HG03571 (cell line): ENCODE data around the gene IRF7.
"Not testable (repeated sequence)": the region's sequence is repeated elsewhere in the genome, so short reads cannot be mapped to it uniquely, and the experiment has no call there.

Experiments
- ATAC-seq: cut with Tn5 transposase; IDR thresholded peaks from one replicate; pipeline ENCODE4 v1.9.1; 2021; ENCODE audit not compliant: unreplicated experiment

The IRF7 gene

DNA sequence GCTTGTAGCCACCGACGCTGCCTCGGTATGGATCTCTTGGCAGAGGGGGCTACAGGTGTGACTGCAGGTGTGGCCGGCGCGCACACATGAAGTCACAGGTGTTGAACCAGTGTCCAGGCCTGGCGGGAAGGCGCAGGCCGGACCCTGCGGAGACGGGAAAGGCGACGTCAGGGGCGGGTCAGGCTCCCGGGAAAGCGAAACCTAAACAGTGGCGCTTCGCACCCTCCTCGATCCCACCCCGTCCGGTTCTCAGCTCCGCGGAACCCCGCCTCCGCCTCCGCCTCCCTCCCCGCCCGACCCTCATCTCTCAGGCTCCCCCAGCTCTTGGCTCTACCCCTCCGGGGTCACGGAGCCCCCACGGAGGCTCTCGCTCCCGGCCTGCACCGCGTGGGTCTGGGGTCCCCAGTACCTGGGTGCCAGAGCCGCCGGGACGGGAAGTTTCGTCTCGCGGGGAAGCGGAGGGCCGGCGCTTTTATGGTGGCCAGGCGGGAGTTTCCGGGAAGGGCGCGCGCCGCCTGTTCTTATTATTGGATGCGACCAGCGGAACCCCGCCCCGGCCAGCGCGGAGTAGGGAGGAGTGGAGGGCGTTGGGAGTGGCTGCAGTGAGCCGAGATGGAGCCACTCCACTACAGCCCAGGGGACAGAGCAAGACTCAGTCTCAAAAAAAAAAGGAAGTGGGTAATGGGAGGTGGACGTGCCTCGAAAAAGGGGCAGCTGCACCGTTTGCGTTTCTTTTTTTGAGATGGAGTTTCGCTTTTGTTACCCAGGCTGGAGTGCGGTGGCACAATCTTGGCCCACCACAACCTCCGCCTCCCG is at the start of gene IRF7:
IRF7 (minus strand) TSS at position 447 of the 816 bp plus-strand sequence. CDS start 586 bp downstream, outside the sequence.
- ATAC-seq = peak; percentile 77

DNA sequence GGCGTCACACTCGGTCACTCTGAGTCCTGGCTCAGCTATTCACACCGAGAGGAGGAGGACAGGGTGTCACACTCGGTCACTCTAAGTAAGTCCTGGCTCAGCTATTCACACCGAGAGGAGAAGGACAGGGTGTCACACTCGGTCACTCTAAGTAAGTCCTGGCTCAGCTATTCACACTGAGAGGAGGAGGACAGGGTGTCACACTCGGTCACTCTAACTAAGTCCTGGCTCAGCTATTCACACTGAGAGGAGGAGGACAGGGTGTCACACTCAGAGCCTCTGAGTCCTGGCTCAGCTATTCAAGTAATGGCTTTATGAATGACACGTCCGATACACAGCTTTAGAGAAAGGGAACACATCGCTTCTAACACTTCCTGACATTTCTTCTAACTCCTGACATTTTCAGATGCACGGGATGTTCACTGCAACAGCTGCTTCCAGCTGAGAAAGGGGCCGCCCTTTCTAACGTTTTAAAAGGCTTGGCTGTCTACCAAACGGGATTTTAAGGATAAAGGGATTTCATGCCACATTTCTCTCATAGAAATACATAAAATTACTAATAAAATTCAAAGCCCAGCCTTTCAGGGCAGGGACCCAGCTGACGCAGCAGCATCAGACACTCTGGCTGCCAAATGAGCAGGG is 49.4 kb upstream of the IRF7 start:
- no peak for ATAC-seq

DNA sequence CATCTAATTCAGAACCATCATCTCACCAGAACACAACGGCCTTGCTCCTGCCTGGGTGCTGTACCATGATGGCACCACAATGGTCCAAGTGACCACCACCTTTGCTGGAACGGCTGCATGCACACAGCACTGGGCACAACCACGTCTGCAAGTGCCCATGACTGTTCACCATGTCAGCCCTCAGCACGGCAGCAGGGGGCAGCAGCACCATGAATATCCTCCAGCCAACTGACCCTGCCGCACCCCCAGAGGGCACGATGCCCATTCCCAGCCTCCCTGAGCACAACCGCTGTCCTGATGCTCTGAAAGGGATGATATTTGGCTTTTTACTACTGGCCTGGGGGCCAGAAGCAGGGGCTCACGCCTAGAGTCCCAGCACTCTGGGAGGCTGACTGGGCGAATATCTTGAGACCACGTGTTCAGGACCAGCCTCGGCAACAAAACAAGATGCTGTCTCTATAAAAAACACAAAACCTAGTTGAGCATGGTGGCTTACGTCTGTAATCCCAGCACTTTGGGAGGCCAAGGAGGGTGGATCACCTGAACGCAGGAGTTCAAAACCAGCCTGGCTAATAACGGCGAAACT is 47.0 kb upstream of the IRF7 start:
- no peak for ATAC-seq

DNA sequence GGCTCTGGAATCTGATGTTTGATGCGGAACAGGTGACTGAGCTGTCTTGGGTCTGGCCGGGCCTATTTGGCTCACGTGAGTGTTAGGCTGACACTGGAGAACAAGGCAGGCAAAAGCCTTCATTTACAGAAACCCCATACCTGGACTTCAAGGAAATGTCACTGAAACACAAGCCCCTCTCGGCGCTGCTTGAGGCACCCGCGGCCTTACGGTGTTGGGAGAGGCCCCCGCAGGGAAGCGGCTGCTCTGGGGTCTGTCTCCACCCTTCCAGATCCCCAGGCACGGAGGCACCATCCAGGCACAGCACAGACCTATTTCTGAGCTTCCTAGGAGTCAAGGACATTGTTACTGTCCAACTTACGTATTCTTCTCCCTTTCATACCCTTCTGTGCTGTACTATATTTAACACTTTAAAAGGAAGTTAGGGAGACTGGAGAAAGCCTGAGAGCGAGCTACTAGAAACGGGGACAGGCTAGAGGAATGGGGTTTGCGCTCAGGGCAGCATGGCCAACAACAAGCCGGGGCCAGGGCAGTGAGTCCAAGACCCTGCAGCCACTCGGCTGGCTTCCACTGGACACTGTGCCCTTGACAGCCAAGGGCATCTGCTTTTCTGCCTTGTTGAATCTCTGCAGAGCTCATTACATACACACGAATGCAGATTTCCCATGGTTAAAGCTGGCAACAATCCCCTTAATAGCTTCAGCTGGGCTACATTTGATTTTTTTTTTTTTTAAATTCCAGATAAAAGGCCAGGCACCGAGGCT is 45.1 kb upstream of the IRF7 start:
- ATAC-seq = no peak

DNA sequence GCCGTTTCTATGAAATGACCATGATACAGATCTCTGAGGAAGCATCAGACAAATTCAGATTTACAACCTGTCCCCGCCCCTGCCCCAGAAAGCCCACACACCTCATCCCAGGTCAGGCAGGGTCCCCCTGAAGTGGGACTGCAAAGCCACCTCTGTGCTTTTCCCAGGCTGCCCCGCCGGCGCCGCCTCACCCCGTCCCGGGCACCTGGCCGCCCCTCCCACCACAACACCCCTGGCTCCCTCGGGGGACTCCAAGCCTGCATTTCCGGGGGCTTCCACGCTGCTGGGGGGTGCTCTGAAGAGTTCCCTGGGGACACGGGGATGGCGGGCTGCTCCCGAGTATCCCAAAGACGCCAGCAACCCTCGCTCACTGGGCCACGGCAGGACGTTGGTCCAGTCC is 44.5 kb upstream of the IRF7 start:
- no peak for ATAC-seq

DNA sequence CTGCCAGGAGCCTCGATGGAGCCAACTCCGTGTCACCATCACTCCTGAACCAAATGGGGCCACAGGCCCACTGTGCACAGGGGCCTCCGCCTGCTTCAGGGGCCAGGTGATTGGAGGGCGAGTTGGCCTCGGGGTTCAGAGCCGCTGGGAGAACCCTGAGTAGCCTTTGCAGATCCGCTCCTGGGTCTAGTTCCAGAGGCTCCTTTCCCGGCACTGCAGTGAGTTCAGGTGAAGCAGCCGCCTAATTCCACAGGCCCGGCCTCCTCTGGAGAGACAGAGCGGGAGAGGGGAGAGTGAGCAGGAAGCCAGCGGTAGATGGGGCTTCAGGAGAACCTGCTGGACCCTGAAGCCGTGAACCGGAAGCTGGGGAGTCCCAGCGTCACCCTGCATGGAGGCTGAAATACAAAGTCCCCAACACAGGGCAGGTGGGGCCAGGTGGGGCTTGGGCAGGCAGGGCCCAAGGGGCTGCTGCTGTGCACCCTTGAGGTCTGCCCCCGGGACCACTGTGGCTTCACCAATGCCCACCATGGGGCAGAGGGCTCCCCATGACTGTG is 43.9 kb upstream of the IRF7 start:
- ATAC-seq = no peak

DNA sequence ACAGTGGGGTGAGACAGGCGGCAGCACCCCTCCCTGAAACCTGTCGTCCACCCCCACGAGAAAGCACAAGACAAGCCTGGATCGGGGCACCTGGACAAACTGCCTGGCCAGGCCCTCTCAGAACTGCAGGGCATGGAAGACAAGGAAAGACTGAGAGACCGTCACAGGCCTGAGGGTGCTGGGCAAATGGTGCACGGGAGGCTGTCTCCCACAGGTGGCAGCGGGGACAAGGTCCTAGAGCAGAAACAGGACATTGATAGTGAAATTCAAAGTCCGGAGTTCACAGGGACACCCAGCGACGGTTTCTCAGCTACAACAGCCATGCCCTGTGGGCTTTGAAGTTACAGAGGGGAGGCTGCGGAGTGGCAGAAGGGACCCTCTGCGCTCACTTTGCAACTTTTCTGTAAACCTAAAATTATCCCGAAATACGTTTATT is 42.0 kb upstream of the IRF7 start:
- no peak for ATAC-seq

DNA sequence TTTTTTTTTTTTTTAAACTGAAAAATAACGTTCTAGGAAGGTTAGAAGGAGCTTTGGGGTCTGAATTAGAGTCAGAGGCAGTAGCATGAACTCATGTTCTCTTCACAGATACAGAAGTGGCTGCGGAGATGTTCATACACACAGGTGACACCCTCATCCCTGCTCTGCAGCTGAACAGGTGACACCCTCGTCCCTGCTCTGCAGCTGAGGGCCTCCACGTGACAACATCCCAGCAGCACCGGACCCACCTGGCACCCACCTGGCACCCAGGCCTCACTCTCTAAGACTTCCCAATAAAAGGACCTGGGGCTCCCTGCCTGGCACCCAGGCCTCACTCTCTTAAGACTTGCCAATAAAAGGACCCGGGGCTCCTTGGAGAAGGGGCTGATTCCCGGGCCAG is 41.1 kb upstream of the IRF7 start:
- ATAC-seq = no peak

DNA sequence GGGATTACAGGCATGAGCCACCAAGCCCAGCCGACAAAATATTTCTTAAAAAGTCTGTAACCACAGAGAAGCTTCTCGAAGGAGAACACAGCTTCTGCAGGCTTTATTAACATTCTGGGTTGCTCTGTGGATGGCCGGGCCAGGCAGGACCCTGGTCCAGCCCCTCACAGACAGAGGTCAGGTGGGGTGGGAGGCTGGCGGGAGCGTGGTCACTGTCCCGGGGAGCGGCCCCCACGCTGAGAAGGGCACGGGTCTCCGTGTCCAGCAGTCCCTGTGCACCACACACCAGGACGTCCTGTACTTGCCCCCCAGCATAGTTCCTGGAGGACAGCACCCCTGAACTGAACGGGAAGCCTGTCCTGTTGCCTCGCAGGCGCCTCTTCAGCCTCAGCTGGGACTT is 40.7 kb upstream of the IRF7 start:
- ATAC-seq = no peak

DNA sequence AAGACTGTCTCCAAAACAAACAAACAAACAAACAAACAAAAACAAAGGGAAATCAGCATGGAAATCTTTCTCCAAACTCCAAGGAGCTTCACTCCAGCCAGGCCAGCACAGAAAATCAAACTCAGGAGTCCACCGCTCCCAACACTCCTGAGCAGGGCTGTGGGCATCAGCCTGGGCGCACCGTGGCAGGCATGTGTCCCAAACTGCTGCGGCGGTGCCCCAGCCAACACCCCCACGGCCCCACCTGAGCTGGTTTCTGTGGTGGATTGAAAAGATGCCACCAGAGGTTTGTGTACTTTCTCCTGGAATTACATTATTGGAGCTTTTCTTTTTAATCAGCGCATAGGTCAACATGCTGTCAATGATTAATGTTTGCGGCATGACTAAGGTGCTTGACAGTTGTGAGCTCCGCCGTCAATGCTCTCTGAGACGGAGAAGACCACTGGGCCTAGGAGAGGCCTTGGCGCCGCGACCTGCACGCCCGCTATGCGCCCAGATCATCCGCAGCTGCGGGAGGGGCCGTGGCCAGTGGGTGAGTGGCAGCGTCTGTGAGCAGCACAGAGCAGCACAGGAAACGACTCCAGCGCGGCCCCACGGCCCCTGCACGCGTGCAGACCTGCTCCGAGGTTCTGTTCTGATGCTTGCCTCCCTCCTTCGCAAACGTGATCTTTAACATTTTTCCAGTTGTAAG is 39.4 kb upstream of the IRF7 start:
- ATAC-seq = no peak

DNA sequence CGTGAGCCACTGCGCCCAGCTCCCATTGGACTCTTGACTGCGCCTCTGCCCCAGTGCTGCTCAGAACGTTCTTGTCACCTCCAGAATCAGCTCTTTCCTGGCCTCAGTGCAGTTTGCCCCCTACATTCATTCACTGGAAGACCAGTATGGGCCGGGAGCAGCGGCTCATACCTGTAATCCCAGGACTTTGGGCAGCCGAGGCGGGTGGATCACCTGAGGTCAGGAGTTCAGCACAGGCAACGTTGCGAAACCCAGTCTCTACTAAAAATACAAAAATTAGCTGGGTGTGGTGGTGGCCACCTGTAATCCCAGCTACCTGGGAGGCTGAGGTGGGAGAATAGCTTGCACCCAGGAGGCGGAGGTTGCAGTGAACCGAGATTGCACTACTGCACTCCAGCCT is 38.7 kb upstream of the IRF7 start:
- not testable (repeated sequence) for ATAC-seq

DNA sequence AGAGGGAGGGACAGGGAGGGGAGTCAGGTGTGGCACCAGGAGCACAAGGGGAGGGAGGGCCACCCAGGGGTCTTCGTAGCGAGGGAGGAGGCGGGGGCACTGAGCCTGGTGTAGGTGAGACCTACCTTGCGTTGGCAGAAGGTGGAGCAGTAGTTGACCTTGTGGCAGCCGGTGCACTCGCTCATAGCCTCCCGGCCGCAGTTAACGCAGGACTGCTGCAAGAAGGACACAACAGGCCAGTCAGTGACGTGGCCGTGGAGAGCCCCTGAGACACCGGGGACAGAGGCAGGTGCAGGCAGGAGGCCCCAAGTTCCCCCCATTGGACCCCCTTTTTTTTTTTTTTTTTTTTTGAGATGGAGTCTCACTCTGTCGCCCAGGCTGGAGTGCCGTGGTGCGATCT is 38.1 kb upstream of the IRF7 start:
- ATAC-seq = no peak

DNA sequence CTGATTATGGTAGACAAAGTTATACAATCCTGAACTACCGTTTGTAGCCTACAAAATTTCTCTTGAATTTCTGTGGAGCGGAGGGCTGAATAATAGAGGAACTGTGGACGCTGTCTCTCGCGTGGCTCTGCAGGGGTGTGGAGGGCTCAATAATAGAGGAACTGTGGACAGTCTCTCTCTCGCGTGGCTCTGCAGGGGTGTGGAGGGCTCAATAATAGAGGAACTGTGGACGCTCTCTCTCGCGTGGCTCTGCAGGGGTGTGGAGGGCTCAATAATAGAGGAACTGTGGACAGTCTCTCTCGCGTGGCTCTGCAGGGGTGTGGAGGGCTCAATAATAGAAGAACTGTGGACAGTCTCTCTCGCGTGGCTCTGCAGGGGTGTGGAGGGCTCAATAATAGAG is 37.4 kb upstream of the IRF7 start:
- ATAC-seq = not testable (repeated sequence)

DNA sequence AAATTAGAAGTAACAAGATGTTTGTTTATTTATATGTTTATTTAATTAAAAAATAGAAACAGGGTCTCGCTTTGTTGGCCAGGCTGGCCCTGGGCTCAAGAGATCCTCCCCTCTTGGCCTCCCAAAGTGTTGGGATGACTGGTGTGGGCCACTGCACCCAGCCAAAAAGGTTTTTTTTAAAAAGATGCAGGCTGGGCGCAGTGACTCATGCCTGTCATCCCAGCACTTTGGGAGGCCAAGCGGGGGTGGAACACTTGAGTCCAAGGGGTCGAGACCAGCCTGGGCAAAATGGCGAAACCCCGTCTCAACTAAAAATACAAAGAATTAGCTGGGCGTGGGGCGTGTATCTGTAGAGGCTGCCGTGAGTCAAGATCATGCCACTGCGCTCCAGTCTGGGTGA is 34.7 kb upstream of the IRF7 start:
- no peak for ATAC-seq

DNA sequence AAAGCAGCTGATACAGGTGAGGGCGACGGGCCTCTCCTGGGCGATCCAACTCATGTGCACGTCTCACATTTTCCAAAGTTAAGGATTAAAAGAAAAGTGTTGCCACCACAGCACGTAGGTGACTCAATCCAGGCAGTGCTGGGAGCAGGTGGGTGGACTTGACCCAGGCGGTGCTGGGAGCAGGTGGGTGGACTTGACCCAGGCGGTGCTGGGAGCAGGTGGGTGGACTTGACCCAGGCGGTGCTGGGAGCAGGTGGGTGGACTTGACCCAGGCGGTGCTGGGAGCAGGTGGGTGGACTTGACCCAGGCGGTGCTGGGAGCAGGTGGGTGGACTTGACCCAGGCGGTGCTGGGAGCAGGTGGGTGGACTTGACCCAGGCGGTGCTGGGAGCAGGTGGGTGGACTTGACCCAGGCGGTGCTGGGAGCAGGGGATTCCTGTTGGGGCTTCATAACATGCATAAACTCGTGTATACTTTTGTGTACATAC is 32.0 kb upstream of the IRF7 start:
- not testable (repeated sequence) for ATAC-seq

DNA sequence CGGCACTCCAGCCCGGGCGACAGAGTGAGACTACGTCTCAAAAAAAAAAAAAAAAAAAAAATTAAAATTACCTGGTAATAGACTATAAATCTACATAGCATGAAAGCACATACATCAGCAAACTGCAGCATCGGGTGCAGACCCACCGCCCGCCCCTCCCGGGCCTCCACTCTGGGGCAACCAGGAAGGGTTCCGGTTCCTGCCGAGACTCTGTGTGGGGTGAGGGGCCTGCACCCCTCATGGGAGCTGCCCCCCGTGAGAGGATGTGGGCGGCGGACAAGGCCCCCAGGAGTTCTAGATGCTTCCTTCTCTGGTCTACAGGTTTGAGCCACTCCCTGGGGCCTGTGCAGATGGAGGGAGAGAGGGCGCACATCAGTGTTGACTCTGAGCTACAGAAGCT is 30.5 kb upstream of the IRF7 start:
- ATAC-seq = no peak

DNA sequence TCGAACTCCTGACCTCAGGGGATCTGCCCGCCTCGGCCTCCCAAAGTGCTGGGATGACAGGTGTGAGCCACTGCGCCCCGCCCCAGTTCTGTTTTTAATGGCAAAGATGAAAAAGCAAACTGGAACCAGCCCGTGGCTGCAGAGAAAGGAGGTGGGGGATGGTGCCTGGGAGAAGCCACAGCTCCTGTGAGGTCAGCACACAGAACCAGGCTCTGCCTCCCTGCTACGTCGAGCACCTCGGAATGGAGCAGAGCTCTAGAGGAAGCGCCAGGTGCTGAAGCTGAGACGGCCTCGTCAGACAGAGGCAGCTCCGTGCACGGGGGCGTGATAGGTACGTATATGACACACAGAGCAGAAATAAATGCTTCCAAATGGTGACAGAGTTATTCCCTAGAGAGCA is 29.8 kb upstream of the IRF7 start:
- ATAC-seq = no peak

DNA sequence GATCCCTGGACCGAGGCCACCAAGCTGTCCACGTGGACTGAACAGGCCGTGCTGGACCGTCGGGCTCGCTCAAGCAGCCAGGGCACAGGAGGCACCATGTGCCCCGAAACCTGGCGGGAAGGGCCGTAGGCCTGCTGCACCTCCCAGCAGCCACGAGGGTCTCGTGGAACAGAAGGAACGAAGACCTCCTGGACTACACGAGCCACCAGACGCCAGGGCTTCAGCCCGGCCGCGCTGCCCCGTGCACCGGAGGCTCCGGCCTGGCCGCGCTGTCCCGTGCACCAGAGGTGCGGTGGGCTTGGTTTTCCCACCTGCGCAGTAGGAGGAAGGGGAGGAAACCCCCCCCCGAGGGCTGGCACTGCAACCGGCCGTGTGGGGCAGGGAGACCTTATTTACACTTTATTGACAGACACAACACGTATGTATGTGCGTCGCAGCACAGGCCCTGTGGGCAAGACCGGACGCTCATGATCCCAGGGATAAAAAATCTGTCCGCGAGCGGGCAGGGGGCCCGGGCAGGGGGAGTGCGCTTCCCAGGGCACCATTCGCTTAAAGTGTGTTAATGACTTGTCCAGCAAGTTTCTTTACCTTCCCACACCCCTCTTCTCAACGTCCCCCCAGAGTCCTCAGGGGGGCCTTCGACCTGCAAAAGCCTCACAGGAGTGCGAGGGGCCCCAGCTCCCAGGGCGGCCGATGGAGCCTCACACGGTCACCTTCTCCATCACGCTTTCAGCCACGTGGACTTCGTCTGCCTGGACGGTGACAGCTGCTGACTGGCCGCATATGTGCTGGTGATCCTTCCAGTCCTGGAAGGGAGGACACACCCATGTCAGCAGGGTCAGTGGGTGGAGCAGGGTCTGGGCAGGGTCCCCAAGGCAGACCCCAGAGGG is 28.3 kb upstream of the IRF7 start:
- ATAC-seq = no peak

DNA sequence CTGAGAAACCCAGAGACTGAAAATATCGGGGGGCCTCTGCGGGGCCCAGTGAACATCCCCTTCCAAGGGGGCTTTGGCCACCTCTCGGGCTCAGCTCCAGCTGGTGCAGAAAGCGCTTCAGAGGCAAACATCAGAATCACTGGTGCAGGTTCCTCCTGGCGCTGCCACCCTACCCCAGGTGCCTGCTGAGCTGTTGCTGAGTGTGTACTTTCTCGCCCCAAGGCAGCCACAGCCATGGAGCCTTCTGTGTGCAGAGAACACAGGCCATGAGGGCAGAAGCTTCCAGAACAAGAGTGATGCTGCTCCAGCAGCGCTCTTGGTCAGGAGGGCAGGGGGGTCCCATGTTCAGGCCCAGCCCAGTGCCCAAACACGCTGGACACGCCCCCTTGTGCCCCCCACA is 27.6 kb upstream of the IRF7 start:
- ATAC-seq = no peak
